Measurements from ENCODE around the gene RAET1E. TPM values are rescaled to one million over a fixed set of nuclear protein-coding genes. Genes with fewer than 3 reads are reported as not detected.
"Not testable (repeated sequence)": the region's sequence is repeated elsewhere in the genome, so short reads cannot be mapped to it uniquely, and the experiment has no call there.

Gene RAET1E
- total RNA-seq, 1 experiment from 2014 or later: not detected

GRCh38 chr6:149919834-149920225 lies 21.9 kb upstream of the RAET1E start:
- peaks cover 9 to 13% of the 10 kb centered on the region in 2 experiments for H3K4me1 Mint-ChIP-seq
- no peak overlapping the region for H3K27ac Mint-ChIP-seq
- Histone ChIP-seq H2BK20ac (ENCODE audit: low read depth, low read length, poor library complexity, severe bottlenecking) (no peak overlapping the region), H2AK5ac (ENCODE audit: insufficient read length, low read length) (no peak overlapping the region), H3K56ac (ENCODE audit: insufficient read length, low read depth, low read length) (no peak overlapping the region), H3K14ac (ENCODE audit: insufficient read depth, low read length) (no peak overlapping the region), H2BK12ac (ENCODE audit: insufficient read length, low read depth, low read length) (no peak overlapping the region), H3K23me2 (ENCODE audit: insufficient read length, low read depth, low read length, poor library complexity, severe bottlenecking) (peaks cover 11% of the 10 kb centered on the region), H3K79me2 (ENCODE audit: insufficient read depth, low read length) (no peaks in the 10 kb centered on the region), H3T11ph (ENCODE audit: low read length) (no peak overlapping the region), H4K8ac (replicated peaks; ENCODE audit: insufficient read length, low read depth, low read length) (no peak overlapping the region), H3K79me1 (ENCODE audit: insufficient read depth, low read depth, low read length, poor library complexity, severe bottlenecking) (no peaks in the 10 kb centered on the region), H3K18ac (ENCODE audit: insufficient read length, low read depth, low read length) (no peak overlapping the region), H3K9ac (ENCODE audit: extremely low read depth, insufficient read length, low read length) (no peak overlapping the region), H4K5ac (ENCODE audit: insufficient read length, low read depth, low read length) (no peak overlapping the region), H3K4me1 (ENCODE audit: insufficient read depth, low read length) (no peaks in the 10 kb centered on the region), H2AFZ (ENCODE audit: low read length) (no peak overlapping the region), H2BK5ac (ENCODE audit: insufficient read length, low read length) (no peak overlapping the region), H3K23ac (ENCODE audit: insufficient read length, low read depth, low read length) (no peak overlapping the region), H3K4me2 (ENCODE audit: insufficient read depth, insufficient read length, low read length) (no peak overlapping the region), H3K27ac (ENCODE audit: insufficient read length, low read depth, low read length) (no peak overlapping the region), H4K91ac (ENCODE audit: insufficient read length, low read depth, low read length) (no peak overlapping the region), H2BK120ac (ENCODE audit: low read depth, low read length, poor library complexity, severe bottlenecking) (no peak overlapping the region), H3K9me3 (ENCODE audit: control insufficient read depth, low read depth, low read length) (no peaks in the 10 kb centered on the region), H4K20me1 (ENCODE audit: control insufficient read depth, insufficient read depth, insufficient read length) (no peaks in the 10 kb centered on the region), H3K4ac (ENCODE audit: low read depth, low read length) (no peak overlapping the region), H2BK15ac (ENCODE audit: low read depth, low read length) (no peak overlapping the region), H3K27me3 (ENCODE audit: insufficient read depth, low read length) (peaks cover 39% of the 10 kb centered on the region)
- no peak overlapping the region; a peak in 1 of 5 replicates for H3K4me3 Mint-ChIP-seq
- H3K9me3 Mint-ChIP-seq: peaks cover 4 to 6% of the 10 kb centered on the region in 2 experiments; a peak in 4 of 5 replicates
- DNase-seq: no peak
- peaks cover 75% of the 10 kb centered on the region for H3K27me3 Mint-ChIP-seq (ENCODE audit: low read depth)
- no peaks in the 10 kb centered on the region; a peak in 1 of 7 replicates for H3K36me3 Mint-ChIP-seq (ENCODE audit: insufficient read depth in 1 of 3, low read depth in 3 of 3)
- TF ChIP-seq CTCF (conservative IDR thresholded peaks at IDR 0.05): no peak
- no CpG with 5 or more reads among the region's 4 CpGs for WGBS (ENCODE audit: extremely low coverage, insufficient read length, low lambda C conversion rate)

- not testable (repeated sequence) for H3K4me1 ChIP-seq (ENCODE audit: insufficient read depth, low read length); H3T11ph ChIP-seq (ENCODE audit: low read length); H2BK15ac ChIP-seq (ENCODE audit: low read depth, low read length); H3K79me2 ChIP-seq (ENCODE audit: insufficient read depth, low read length); H3K9ac ChIP-seq (ENCODE audit: extremely low read depth, insufficient read length, low read length); H2BK12ac ChIP-seq (ENCODE audit: insufficient read length, low read depth, low read length); H3K9me3 ChIP-seq (ENCODE audit: control insufficient read depth, low read depth, low read length); H4K5ac ChIP-seq (ENCODE audit: insufficient read length, low read depth, low read length); H3K79me1 ChIP-seq (ENCODE audit: insufficient read depth, low read depth, low read length, poor library complexity, severe bottlenecking); H4K91ac ChIP-seq (ENCODE audit: insufficient read length, low read depth, low read length); H2BK20ac ChIP-seq (ENCODE audit: low read depth, low read length, poor library complexity, severe bottlenecking); H3K18ac ChIP-seq (ENCODE audit: insufficient read length, low read depth, low read length); H3K14ac ChIP-seq (ENCODE audit: insufficient read depth, low read length); H2AK5ac ChIP-seq (ENCODE audit: insufficient read length, low read length); H3K27ac Mint-ChIP-seq; H2AFZ ChIP-seq (ENCODE audit: low read length); H2BK5ac ChIP-seq (ENCODE audit: insufficient read length, low read length); H3K23ac ChIP-seq (ENCODE audit: insufficient read length, low read depth, low read length); H3K9me3 Mint-ChIP-seq; H2BK120ac ChIP-seq (ENCODE audit: low read depth, low read length, poor library complexity, severe bottlenecking); H3K56ac ChIP-seq (ENCODE audit: insufficient read length, low read depth, low read length); H3K4me3 Mint-ChIP-seq; DNase-seq; H3K27ac ChIP-seq (ENCODE audit: insufficient read length, low read depth, low read length); H3K4me2 ChIP-seq (ENCODE audit: insufficient read depth, insufficient read length, low read length); H3K4ac ChIP-seq (ENCODE audit: low read depth, low read length); H3K36me3 Mint-ChIP-seq (ENCODE audit: insufficient read depth in 1 of 3, low read depth in 3 of 3); H4K20me1 ChIP-seq (ENCODE audit: control insufficient read depth, insufficient read depth, insufficient read length); H4K8ac ChIP-seq (replicated peaks; ENCODE audit: insufficient read length, low read depth, low read length)
- Histone ChIP-seq H3K27me3 (ENCODE audit: insufficient read depth, low read length) (peaks cover 34% of the 10 kb centered on the region), H3K23me2 (ENCODE audit: insufficient read length, low read depth, low read length, poor library complexity, severe bottlenecking) (peaks cover 11% of the 10 kb centered on the region)
- peaks cover 75% of the 10 kb centered on the region for H3K27me3 Mint-ChIP-seq (ENCODE audit: low read depth)
- peaks cover 9 to 13% of the 10 kb centered on the region in 2 experiments for H3K4me1 Mint-ChIP-seq
- no CpG with 5 or more reads among the region's 11 CpGs for WGBS (ENCODE audit: extremely low coverage, insufficient read length, low lambda C conversion rate)
Observed at GRCh38 chr6:149919126-149919833, 21.4 kb upstream of the RAET1E start.
